ENCODE measurements around the gene HAUS6. TPM values are rescaled to one million over a fixed set of nuclear protein-coding genes. Genes with fewer than 3 reads are reported as not detected.

The HAUS6 gene
- total and polyA plus RNA-seq, 2 of the 8 experiments (the other 6 are each of a cell fraction or from before 2014, with no cell fraction given) = 11.7 to 52.4 TPM

- TF ChIP-seq CHD7 (IDR thresholded peaks at IDR 0.05; ENCODE audit: insufficient replicate concordance, low read length) = no peak
- no peak for TF ChIP-seq CTCF (IDR thresholded peaks at IDR 0.05; ENCODE audit: control extremely low read depth in 1 of 3, insufficient read depth in 1 of 3, low read depth in 1 of 3, low read length in 3 of 3)
- no peak for TF ChIP-seq ATF2 (IDR thresholded peaks at IDR 0.05; ENCODE audit: low read length)
Observed at GRCh38 chr9:19122490-19123042, 19.9 kb upstream of the HAUS6 start (continued).
